ENCODE data around the gene GCGR. TPM values are rescaled to one million over a fixed set of nuclear protein-coding genes. Genes with fewer than 3 reads are reported as not detected.

Gene GCGR
- polyA plus RNA-seq, 1 donor (not counting 4 experiments of a cell fraction or from before 2014, with no cell fraction given), result not detected

GRCh38 chr17:81843713-81844326, 39.9 kb downstream of the GCGR start:
- Histone ChIP-seq H3K4me1 (ENCODE audit: control insufficient read depth, extremely low read depth, insufficient read depth, low read length) (peaks cover 36% of the 10 kb centered on the region), H3K27ac (ENCODE audit: control insufficient read depth, insufficient read depth, low read length) (no peak overlapping the region), H3K9me1 (ENCODE audit: control insufficient read depth, extremely low read depth, insufficient read depth, low read length) (no peaks in the 10 kb centered on the region), H3K79me2 (ENCODE audit: control insufficient read depth, insufficient read depth, low read length) (no peaks in the 10 kb centered on the region), H3K4me3 (ENCODE audit: control insufficient read depth in 2 of 3, extremely low read depth in 1 of 3, insufficient read depth in 2 of 3, low read depth in 1 of 3, low read length in 3 of 3) (no peak overlapping the region), H4K20me1 (ENCODE audit: control insufficient read depth, extremely low read depth, insufficient read depth, low read length) (peaks cover 2% of the 10 kb centered on the region), H3K27me3 (ENCODE audit: control insufficient read depth, extremely low read depth, insufficient read depth, low read length) (no peaks in the 10 kb centered on the region), H3K4me2 (ENCODE audit: control insufficient read depth, extremely low read depth, insufficient read depth, low read depth, low read length) (no peak overlapping the region), H3K9me3 (ENCODE audit: control insufficient read depth, low read depth, low read length) (no peaks in the 10 kb centered on the region), H3K9ac (ENCODE audit: control insufficient read depth, extremely low read depth, insufficient read depth, low read length) (no peak overlapping the region), H2AFZ (ENCODE audit: control insufficient read depth, low read length) (no peak overlapping the region), H3K36me3 (ENCODE audit: control insufficient read depth in 2 of 2, extremely low read depth in 1 of 2, insufficient read depth in 2 of 2, low read length in 2 of 2) (peaks cover 36 to 54% of the 10 kb centered on the region in 2 experiments)
- FAIRE-seq, result no peak
- dilution Hi-C loops (cut with MboI; ENCODE audit: extremely low pct_ligation_motif_present, low sequenced_read_pairs), result no loop called here
- no peak for TF ChIP-seq CTCF (optimal IDR thresholded peaks at IDR 0.05 in 1 of 3, IDR thresholded peaks at IDR 0.05 in 1 of 3, conservative IDR thresholded peaks at IDR 0.05 in 1 of 3; ENCODE audit: extremely low read depth in 1 of 3, insufficient read depth in 2 of 3, low read length in 3 of 3)
- no peak for TF ChIP-seq EZH2 (IDR thresholded peaks at IDR 0.05; ENCODE audit: low read length)
- no peak for DNase-seq (ENCODE audit: low read depth, low spot score)

- Histone ChIP-seq H3K27ac (ENCODE audit: control insufficient read depth, insufficient read depth, low read length) (no peak overlapping the region), H3K9me3 (ENCODE audit: control insufficient read depth, low read depth, low read length) (no peaks in the 10 kb centered on the region), H3K79me2 (ENCODE audit: control insufficient read depth, insufficient read depth, low read length) (no peaks in the 10 kb centered on the region), H3K4me1 (ENCODE audit: control insufficient read depth, extremely low read depth, insufficient read depth, low read length) (peaks cover 36% of the 10 kb centered on the region), H3K9ac (ENCODE audit: control insufficient read depth, extremely low read depth, insufficient read depth, low read length) (no peak overlapping the region), H4K20me1 (ENCODE audit: control insufficient read depth, extremely low read depth, insufficient read depth, low read length) (peaks cover 2% of the 10 kb centered on the region), H3K9me1 (ENCODE audit: control insufficient read depth, extremely low read depth, insufficient read depth, low read length) (no peaks in the 10 kb centered on the region), H3K4me2 (ENCODE audit: control insufficient read depth, extremely low read depth, insufficient read depth, low read depth, low read length) (no peak overlapping the region), H3K4me3 (ENCODE audit: control insufficient read depth in 2 of 3, extremely low read depth in 1 of 3, insufficient read depth in 2 of 3, low read depth in 1 of 3, low read length in 3 of 3) (no peak overlapping the region), H3K36me3 (ENCODE audit: control insufficient read depth in 2 of 2, extremely low read depth in 1 of 2, insufficient read depth in 2 of 2, low read length in 2 of 2) (peaks cover 38 to 55% of the 10 kb centered on the region in 2 experiments), H2AFZ (ENCODE audit: control insufficient read depth, low read length) (no peak overlapping the region), H3K27me3 (ENCODE audit: control insufficient read depth, extremely low read depth, insufficient read depth, low read length) (no peaks in the 10 kb centered on the region)
- DNase-seq (ENCODE audit: low read depth, low spot score), result no peak
- TF ChIP-seq EZH2 (IDR thresholded peaks at IDR 0.05; ENCODE audit: low read length) (no peak), CTCF (optimal IDR thresholded peaks at IDR 0.05 in 1 of 3, IDR thresholded peaks at IDR 0.05 in 1 of 3, conservative IDR thresholded peaks at IDR 0.05 in 1 of 3; ENCODE audit: extremely low read depth in 1 of 3, insufficient read depth in 2 of 3, low read length in 3 of 3) (no peak)
- no peak for FAIRE-seq
- dilution Hi-C loops (cut with MboI; ENCODE audit: extremely low pct_ligation_motif_present, low sequenced_read_pairs), result no loop called here
Observed at GRCh38 chr17:81844327-81844851, 40.4 kb downstream of the GCGR start.

Measured in keratinocyte (primary cell).